Activated B cell treated with CpG ODN at 0.5 μM for 24 hours (primary cell): Measurements from ENCODE around the gene MZF1. TPM values are rescaled to one million over a fixed set of nuclear protein-coding genes. Genes with fewer than 3 reads are reported as not detected.

ENCODE experiments used
- ATAC-seq: fragments of 200-7000 bp; cut with Tn5 transposase; one replicate; pipeline ENCODE4 v1.10.0; 2021; ENCODE audit warnings: low read depth, mild to moderate bottlenecking, moderate library complexity
- CTCF ChIA-PET: fragments of 350-600 bp; sonication (Branson Sonifier 250); formaldehyde crosslinking; loops from one replicate; lab custom pipeline; 2021; ENCODE audit warnings: antibody characterized with exemption; lab: Charles Lee
- POLR2A ChIA-PET: fragments of 350-600 bp; sonication (Branson Sonifier 250); formaldehyde crosslinking; loops from one replicate; lab custom pipeline; 2021; ENCODE audit warnings: antibody characterized with exemption; lab: Charles Lee
- DNase-seq: peaks from one replicate; pipeline ENCODE4 v3.0.0; 2022
- H3K27ac Mint-ChIP-seq: one replicate; pipeline ENCODE4 v1.8.0; 2020; ENCODE audit warnings: mixed read lengths
- H3K27me3 Mint-ChIP-seq: one replicate; pipeline ENCODE4 v1.8.0; 2021; ENCODE audit warnings: mixed read lengths
- H3K36me3 Mint-ChIP-seq: one replicate; pipeline ENCODE4 v1.8.0; 2021; ENCODE audit warnings: low read depth, mixed read lengths
- H3K4me1 Mint-ChIP-seq: one replicate; pipeline ENCODE4 v1.8.0; 2021; ENCODE audit warnings: mixed read lengths
- H3K4me3 Mint-ChIP-seq: one replicate; pipeline ENCODE4 v1.8.0; 2020; ENCODE audit warnings: mild to moderate bottlenecking, mixed read lengths
- H3K9me3 Mint-ChIP-seq: one replicate; pipeline ENCODE4 v1.8.0; 2020; ENCODE audit warnings: mixed read lengths
- CTCF ChIP-seq: fragments of 200-600 bp; IDR thresholded peaks from one replicate; pipeline ENCODE4 v1.8.0; 2022; ENCODE audit warnings: antibody characterized with exemption, mild to moderate bottlenecking
- intact Hi-C: fragments of 100-400 bp; cut with micrococcal nuclease; formaldehyde crosslinking; loops from one replicate; pipeline ENCODE4 v1.15.1; 2024
- total RNA-seq: library from RNA; stranded (reverse); gene quantifications from 2 replicates; pipeline ENCODE4 v1.2.3, GENCODE V29; 2022

MZF1 gene
- total RNA-seq, 1 donor from 2014 or later = 54.5 TPM

DNA sequence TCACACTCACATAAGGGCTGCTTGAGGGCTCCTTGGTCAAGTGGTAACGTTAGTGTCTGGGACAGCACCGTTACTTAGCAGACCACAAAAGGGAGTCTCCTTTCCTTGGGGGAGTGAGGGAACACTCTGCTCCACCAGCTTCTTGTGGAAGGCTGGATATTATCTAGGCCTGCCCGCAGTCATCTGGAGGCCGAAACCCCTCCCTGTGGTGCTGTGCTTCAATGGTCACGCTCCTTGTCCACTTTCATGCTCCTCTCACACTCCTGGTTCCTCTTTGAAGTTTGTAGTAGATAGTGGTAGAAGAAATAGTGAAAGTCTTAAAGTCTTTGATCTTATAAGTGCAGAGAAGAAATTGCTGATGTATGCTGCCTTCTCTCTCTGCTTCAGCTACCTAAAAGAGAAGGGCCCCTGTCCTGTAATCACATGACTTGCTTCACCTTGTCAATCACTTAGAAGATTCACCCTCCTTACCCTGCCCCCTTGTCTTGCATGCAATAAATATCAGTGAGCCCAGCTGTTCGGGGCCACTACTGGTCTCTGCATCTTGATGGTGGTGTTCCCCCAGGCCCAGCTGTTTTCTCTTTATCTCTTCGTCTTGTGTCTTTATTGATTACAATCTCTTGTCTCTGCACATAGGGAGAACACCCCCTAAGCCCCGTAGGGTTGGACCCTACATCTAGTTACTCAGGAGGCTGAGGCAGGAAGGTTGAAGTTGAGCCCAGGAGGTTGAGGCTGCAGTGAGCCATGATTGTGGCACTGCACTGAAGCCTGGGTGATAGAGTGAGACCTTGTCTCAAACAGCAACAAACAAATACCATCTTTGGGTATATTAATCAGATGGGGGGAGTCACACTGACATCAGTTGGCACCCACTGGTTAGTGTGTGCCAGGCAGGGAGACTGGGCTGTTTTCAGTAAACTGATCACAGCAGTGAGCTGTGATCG, 11.6 kb upstream of the MZF1 start:
- DNase-seq (no peak), ATAC-seq (no peak)
- POLR2A ChIA-PET = no interaction called here

DNA sequence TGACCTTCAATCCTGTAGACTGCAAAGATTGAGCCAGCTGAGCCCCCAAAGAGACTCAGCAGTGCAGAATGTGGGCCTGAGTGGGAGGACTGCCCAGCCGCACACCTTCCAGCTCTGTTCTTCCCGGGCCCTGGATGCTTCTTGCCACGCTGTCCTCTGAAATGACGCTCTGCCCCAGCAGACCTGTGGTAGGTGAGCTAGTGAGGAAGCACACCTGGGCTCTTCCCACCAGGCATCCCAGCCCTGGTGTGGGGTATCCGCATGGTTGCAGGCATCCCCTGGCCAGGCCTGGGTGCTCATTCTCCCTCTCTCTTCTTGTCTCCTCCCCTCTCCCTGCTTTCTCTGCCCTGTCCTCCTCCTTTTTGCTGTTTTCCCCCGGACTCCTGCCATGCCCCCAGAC, 9.8 kb upstream of the MZF1 start:
- H3K4me3 Mint-ChIP-seq = no peak overlapping the region
- no peaks in the 10 kb centered on the region for H3K9me3 Mint-ChIP-seq
- intact Hi-C loops = no loop called here
- no peaks in the 10 kb centered on the region for H3K27me3 Mint-ChIP-seq
- no peak for ATAC-seq
- no peak for DNase-seq
- TF ChIP-seq CTCF = no peak
- H3K27ac Mint-ChIP-seq = no peak overlapping the region
- ChIA-PET POLR2A (no interaction called here), CTCF (no interaction called here)
- peaks cover 22% of the 10 kb centered on the region for H3K4me1 Mint-ChIP-seq
- peaks cover 18% of the 10 kb centered on the region for H3K36me3 Mint-ChIP-seq

More for the DNA sequence above, 11.6 kb upstream of the MZF1 start:
- H3K9me3 Mint-ChIP-seq = no peaks in the 10 kb centered on the region
- peaks cover 18% of the 10 kb centered on the region for H3K36me3 Mint-ChIP-seq
- intact Hi-C loops = no loop called here
- H3K4me1 Mint-ChIP-seq = peaks cover 7% of the 10 kb centered on the region
- no peak overlapping the region for H3K4me3 Mint-ChIP-seq
- TF ChIP-seq CTCF = no peak
- H3K27me3 Mint-ChIP-seq = no peaks in the 10 kb centered on the region
- H3K27ac Mint-ChIP-seq = no peak overlapping the region
- CTCF ChIA-PET = no interaction called here

DNA sequence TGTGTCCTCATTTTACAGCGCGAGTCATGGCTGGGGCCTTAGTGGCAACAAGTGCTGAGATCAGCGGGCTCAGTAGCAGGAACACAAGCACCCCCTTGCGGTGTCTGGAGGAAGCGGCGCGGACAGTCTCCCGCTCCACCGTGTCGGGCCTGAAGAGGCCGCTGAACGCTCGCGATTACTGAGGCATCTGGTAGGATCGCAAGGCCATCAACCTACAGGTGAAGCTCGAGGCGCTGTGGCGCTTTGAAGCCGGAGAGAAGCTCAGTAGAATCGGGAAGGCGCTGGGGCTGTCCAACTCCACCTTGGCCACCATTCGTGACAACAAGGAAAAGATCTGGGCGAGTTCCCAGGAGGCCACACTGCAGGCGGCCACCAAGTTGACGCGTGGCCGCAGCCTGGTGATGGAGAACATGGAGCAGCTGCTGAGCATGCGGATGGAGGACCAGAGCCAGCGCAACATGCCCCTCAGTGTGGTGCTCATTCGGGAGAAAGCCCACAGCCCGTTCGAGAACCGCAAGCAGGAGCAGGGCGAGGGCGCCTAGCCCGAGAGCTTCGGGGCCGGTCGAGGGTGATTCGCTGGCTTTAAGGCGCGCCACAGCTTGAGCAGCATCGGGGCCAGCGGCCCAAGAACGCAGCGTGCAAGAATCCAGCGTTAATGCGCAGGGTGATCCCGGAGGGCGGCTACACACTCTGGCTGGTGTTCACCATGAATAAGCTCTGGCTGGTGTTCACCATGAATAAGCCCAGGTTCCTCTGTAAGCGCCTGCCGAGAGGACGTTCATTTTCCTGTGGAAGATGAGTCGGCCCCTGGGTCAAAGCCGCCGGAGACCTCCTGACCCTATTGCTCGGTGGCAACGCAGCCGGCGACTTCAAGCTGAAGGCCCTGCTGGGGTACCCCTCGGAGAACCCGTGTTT, 8.3 kb upstream of the MZF1 start:
- ATAC-seq (peak; percentile 99), DNase-seq (peak; percentile 73)
- Mint-ChIP-seq H3K27ac (peak overlapping the region; percentile 41), H3K4me1 (peaks cover 23% of the 10 kb centered on the region), H3K27me3 (no peaks in the 10 kb centered on the region), H3K9me3 (no peaks in the 10 kb centered on the region), H3K36me3 (peaks cover 18% of the 10 kb centered on the region), H3K4me3 (no peak overlapping the region)
- POLR2A ChIA-PET = interaction anchor here (1.0 to 2.2 kb wide), 5 partner anchors 22 to 68 kb away, joined by 4 to 17 read pairs (median 5); partner anchors contain the start of genes TRIM28, UBE2M and ZBTB45
- intact Hi-C loops = loop anchor here (1.0 kb wide), 3 partner anchors 37 to 67 kb away; partner anchors contain the start of gene TRIM28
- CTCF ChIA-PET = interaction anchor here (1.4 to 4.3 kb wide), 3 partner anchors 61 to 71 kb away, joined by 3 to 62 read pairs (median 14); partner anchors contain the start of gene ZBTB45
- no peak for TF ChIP-seq CTCF

DNA sequence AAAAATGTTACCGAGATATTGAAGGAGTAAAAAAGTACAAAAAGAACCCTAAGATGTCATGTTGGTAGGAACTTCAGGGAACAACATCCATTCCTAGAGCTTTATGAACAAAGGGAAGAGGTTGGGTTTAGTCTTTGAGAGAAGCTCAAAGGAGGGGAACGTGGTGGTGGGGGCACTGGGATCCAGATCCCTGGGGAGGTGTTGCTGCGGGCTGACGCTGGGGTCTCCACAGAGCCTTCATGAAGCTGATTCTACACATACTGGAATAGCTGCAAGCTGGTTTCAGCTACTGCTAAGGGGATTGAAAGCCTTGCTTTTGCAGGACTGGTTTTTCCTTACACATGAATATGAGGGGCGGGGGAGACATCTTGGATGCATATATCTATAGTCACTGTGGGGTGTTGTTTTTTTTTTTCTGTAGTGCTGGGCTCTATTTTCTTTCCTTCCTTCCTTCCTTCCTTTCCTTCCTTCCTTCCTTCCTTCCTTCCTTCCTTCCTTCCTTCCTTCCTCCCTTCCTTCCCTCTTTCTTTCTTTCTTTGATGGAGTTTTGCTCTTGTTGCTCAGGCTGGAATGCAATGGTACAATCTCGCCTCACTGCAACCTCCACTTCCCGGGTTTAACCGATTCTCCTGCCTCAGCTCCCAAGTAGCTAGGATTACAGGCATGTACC, 6.5 kb upstream of the MZF1 start:
- no peak for ATAC-seq
- H3K9me3 Mint-ChIP-seq = no peaks in the 10 kb centered on the region
- peaks cover 18% of the 10 kb centered on the region for H3K36me3 Mint-ChIP-seq
- no peak for DNase-seq
- ChIA-PET CTCF (interaction anchor here (1.0 to 4.3 kb wide), 4 partner anchors 59 to 396 kb away, joined by 3 to 62 read pairs (median 3); partner anchors contain the start of gene ZBTB45), POLR2A (interaction anchor here (0.7 to 1.2 kb wide), 3 partner anchors 35 to 60 kb away, joined by 3 read pairs; partner anchors contain the start of gene ZBTB45)
- no peak overlapping the region for H3K27ac Mint-ChIP-seq
- peaks cover 36% of the 10 kb centered on the region for H3K4me1 Mint-ChIP-seq
- no peak overlapping the region for H3K4me3 Mint-ChIP-seq
- intact Hi-C loops = no loop called here
- H3K27me3 Mint-ChIP-seq = no peaks in the 10 kb centered on the region
- TF ChIP-seq CTCF = no peak
